Heart left ventricle (tissue), 13 donors: ENCODE data around the gene MSI2.

Experiments
- CTCF ChIP-seq, 12 donors: fragments of 200-600 bp; sonication (generic) in 4 of 12; IDR thresholded peaks; one replicate each; pipeline versions ENCODE4 v1.5.0 to v1.8.0; 2018 to 2022; ENCODE audit warnings: antibody characterized with exemption in 12 of 12, mild to moderate bottlenecking in 5 of 12
- POLR2A ChIP-seq, 2 donors: fragments of 450-650 bp; IDR thresholded peaks; one replicate each; pipeline ENCODE4 v1.6.1; 2017; ENCODE audit warnings: antibody characterized with exemption in 2 of 2, mild to moderate bottlenecking in 2 of 2, moderate library complexity in 2 of 2
- donor health status: ischemic (EF 13 %, LVEDD 7.1; RV severe dilation, severe dysfunction).
- donor health status: DM: no; HTN: yes; CAD: no.
- donor health status: DM: no; HTN: no; CAD: no.
- donor health status: ischemic (EF 25% LVEDD 6.9; RV normal size, moderate dysfunction).
- donor health status: ischemic (EF 25% LVEDD 5.7; RV mildly dilated, moderate dysfunction).
- donor health status: ischemic (EF 35%, LVEDD 5.7; RV mildly dilated, moderate dysfunction).
- donor health status: nonischemic (EF 11% LVEDD 7.7; RV severe dilation, severe dysfunction).
- donor health status: DM: yes; HTN: yes; CAD: no.
- donor health status: PGD.
- donor health status: ischemic (EF 29% LVEDD 5.4; RV normal size, mild dysfunction).
- donor health status: nonischemic (EF 23%, LVEDD 6.1; RV moderate dilation, normal function).

- TF ChIP-seq CTCF (IDR thresholded peaks at IDR 0.05): no peak
- TF ChIP-seq POLR2A (IDR thresholded peaks at IDR 0.05): no peak
Measured at GRCh38 chr17:57632294-57632693, 376.0 kb downstream of the MSI2 start.
